HTR-8/SVneo (cell line): ENCODE results near the gene A1CF.
"Not testable (repeated sequence)": the region's sequence is repeated elsewhere in the genome, so short reads cannot be mapped to it uniquely, and the experiment has no call there.

Experiments
- DNase-seq: peaks from one replicate; pipeline ENCODE4 v3.0.0; 2011; ENCODE audit warnings: low spot score, mixed read lengths; ENCODE audit not compliant: insufficient read length
- FAIRE-seq: peaks from 2 replicates; lab custom pipeline; 2011; peaks lifted over from hg19 to GRCh38; lab: Jason Lieb, UNC

The A1CF gene

GRCh38 chr10:50885097-50885859 lies at the start of gene A1CF:
Gene A1CF (minus strand): TSS chr10:50885627. CDS start chr10:50859940, 25,687 bp downstream.
- FAIRE-seq = no peak
- DNase-seq = no peak

DNA sequence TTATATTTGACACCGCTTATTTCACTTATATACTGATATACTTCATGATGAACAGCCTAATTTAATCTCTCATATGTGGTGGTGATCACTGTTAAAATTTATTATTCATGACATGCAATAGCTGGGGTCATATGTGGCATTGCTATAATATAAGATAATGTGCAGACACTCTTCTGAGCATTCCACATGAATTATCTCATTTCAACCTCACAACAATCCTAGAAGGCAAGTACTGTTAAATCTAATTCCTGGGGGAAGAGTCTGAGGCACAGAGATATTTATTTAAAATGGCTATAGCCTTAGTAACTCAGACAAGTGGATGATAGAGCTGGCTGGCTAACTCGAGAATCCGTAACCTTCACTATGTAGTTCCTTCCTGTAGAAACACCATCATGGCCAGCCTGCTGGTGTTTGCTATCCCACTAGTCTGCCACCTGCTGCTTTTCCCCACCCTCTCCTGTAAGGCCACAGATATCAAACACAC lies 46.6 kb upstream of the A1CF start:
- no peak for FAIRE-seq

GRCh38 chr10:50929670-50930069 lies 44.2 kb upstream of the A1CF start:
- FAIRE-seq (no peak), DNase-seq (no peak)

More for the DNA sequence above, 46.6 kb upstream of the A1CF start:
- DNase-seq = no peak

DNA sequence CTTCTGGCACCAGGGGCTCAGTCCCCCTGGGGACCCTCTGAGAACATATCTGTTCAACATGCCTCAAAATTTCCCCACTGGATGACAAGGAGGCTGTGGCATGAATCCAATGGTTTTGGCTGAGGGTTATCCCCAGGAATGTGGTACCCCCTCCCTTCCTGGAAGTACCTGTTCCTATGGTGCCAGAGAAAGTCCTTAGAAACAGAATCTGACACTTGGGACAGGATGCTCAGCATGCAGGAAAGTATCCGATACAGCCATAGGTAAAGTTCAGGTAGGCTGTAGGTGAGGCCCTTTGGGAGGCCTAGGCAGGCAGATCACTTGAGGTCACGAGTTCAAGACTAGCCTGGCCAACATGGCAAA lies 42.7 kb upstream of the A1CF start:
- DNase-seq (no peak), FAIRE-seq (no peak)

DNA sequence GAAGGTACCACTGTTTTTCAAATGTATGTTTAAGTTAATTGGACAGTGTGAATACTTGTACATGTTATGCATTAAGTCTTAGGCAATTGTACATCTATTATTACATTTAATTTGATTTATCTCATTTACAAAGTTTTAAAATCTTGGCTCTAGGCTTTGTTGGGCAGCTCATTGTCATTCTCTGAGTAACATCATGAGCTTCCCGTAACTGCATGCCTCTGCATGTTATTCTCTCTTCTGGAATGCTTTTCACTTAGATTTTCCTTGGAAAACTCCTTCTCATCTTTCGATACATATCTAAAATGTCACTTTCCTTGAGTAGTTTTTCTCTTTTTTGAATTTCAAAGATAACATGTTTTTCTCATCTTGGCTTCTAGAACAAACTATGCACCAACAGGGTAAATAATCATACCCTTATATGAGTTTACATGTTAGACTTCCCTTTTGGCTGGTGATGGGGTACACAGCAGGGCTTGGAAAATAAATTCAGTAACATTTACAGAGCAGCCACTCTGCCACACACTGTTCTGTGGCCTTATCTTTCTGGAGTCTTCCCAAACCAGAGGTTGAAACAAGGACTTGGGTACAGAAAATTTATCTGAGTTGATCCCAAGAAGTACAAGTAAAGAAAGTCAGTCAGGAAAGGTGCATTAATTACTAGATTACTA lies 42.2 kb upstream of the A1CF start:
- FAIRE-seq (no peak), DNase-seq (no peak)

- DNase-seq, FAIRE-seq: not testable (repeated sequence)
Observed at GRCh38 chr10:50923471-50923870, 38.0 kb upstream of the A1CF start.

DNA sequence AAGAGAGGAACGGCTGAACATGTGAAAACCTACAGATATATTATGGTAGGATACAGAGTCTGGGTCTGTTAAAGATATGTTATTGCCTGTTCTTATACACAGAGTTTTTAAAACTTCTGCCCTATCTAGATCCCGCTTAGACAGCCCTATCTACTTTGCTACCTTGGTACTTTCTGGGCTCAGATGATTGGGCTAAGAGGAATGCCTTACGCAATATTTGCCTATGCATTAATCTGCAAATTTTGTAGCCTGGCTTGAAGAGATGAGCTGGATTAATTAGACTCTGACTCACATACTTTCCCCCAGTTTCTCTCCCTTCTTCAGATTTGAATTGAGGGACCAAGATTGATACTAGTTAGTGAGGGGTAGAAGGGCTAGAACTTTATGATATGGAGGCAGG lies 33.6 kb upstream of the A1CF start:
- FAIRE-seq = no peak

DNA sequence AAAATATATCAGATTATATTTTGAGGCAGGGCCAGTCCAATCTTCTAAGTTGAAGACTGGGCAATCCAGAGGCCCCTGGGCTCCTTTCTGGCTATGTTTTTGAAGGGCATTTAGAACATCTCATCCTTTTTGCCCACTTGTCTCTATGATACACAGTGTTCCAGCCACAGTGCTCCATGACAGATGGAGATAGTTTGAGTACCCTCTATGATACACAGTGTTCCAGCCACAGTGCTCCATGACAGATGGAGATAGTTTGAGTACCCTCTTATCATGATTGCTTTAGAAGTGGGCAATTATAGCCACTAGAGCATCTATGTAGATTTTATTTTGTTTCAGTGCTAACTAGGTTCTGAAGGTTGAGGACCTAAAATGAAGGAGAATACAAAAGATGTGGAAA lies 33.1 kb upstream of the A1CF start:
- FAIRE-seq = no peak
- DNase-seq = no peak

More for the DNA sequence above, 33.6 kb upstream of the A1CF start:
- DNase-seq = no peak

DNA sequence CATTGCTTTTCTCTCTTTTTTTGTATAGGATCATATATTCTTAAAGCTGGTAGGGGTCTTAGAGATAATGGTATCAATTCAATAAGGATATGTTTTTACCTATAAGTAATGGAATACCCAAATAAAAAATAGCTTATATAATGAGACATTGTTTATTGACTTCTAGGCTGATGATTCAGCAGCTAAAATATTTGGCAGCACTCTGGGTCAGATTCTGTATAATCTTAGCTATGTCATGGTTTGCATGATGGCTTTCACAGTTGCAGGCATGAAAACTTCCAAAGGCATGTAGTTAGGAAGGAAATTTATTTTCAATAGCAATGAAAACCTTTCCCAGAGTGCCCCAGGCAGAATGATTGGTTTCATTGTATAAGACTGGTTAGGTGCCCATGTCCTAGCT lies 32.1 kb upstream of the A1CF start:
- DNase-seq (no peak), FAIRE-seq (no peak)

DNA sequence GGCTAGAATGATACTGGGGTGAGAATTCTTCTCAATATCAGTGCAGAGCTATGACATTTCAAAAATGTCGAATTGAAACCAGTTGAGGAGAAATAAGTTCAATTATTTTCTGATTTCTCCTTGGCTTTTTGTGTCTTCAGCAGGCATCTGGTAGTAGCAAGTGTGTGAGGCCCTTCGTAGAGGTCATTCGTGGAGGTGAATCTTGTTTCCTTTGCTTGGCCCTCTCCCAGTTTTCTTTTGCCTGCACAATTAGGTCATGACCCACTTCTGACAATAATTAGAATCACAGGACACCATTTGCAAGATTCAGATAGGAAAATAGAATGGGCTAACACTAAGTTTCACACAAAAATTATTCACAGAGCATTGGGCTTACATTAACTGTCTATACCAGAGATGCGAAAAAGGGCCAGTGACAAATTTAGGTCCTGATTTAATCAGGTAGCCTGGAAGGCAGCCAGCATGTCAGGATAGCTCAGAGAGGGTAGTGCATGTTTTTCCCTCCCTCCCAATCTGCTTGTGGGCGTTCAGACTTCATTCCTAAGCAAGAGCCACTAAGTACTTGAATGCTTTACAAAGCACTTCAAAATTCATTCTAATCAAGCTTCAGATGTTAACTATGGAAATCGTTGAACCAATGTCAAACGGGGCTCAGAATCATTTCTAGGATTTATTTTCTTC lies 24.0 kb upstream of the A1CF start:
- DNase-seq (no peak), FAIRE-seq (no peak)

- no peak for FAIRE-seq
Observed at GRCh38 chr10:50908366-50908765, 22.9 kb upstream of the A1CF start.

DNA sequence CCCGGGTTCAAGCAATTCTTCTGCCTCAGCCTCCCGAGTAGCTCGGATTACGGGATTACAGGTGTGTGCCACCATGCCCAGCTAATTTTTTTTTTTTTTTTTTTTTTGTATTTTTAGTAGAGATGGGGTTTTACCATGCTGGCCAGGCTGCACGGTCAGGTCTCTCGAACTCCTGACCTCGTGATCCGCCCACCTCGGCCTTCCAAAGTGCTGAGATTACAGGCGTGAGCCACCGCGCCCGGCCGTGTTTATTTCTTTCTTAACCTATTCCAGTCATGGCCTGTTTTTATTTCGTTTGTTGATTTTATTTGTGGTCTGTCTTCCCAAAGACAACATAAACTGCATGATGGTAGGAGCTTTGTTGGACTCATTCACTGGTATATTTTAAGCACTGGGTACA lies 20.4 kb upstream of the A1CF start:
- not testable (repeated sequence) for FAIRE-seq, DNase-seq

More at GRCh38 chr10:50908366-50908765, 22.9 kb upstream of the A1CF start:
- DNase-seq = no peak

DNA sequence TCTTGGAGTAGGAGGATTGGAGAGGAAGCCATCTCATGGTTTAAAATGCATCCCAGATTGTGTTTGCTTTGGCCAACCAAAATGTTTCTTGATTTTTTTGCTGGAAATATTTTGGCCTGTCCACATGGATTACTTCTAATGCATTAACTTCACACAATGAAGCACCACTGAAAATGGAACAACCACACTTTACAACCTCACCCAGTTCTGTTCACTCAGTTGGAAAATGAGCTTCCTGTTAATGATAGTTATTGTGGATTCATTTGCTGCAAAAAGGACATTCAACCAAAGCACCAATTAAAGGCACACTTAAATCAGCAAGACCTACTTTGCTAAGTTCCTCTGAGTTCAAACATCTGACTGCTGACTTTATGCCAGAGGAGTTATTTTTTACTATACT lies 11.3 kb upstream of the A1CF start:
- DNase-seq (no peak), FAIRE-seq (no peak)

DNA sequence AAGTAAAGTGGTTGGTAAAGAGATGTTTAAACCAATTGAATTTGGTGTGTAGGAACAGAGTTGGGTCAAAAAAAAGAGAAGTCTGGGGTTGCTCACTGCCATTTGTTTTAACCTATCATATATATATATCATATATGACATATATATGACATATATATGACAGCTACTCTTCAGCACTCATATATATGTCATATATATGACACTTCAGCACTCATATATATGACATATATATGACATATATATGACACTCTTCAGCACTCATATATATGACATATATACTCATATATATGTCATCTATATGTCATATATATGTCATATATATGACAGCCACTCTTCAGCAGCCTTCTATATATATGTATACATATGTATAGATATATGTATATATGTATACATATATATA lies 8.9 kb upstream of the A1CF start:
- FAIRE-seq = no peak
- DNase-seq = no peak

DNA sequence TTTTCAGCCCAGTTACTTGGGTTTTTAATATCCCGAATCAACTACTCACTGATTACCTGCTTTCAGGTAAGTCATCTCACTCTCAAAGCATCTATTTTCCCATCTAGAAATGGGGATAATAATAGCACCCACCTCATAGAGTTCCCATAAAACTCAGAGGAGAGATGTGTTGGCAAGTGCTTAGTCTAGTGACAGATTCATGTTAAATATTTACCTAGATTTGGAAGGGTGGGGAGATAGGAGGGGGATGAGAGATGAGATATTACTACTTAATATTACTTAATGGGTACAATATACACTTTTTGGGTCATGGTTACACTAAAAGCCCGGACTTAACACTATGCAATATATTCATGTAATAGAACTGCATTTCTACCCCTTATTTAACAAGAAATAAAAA lies 7.0 kb upstream of the A1CF start:
- DNase-seq (no peak), FAIRE-seq (no peak)

DNA sequence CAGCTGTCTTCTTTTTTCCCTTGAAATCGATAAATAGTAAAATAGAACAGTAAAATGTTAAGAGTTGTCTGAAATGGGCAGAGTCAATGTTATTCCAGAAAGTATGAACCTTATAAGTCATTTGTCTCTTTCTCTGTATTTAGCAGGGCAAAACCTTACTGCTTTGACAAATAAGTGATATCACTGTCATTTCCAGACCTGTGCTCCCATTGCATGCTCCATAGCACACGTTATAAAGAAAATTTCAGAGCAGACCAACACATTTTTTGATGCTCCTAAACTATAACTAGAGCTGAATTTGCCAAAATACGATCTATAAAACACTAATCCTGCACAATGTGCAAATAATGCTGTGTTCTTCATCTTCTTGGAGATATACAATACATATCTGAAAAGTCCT lies 1.1 kb downstream of the A1CF start:
- FAIRE-seq (no peak), DNase-seq (no peak)

GRCh38 chr10:50883629-50884028 lies 1.8 kb downstream of the A1CF start:
- FAIRE-seq = no peak
- no peak for DNase-seq

DNA sequence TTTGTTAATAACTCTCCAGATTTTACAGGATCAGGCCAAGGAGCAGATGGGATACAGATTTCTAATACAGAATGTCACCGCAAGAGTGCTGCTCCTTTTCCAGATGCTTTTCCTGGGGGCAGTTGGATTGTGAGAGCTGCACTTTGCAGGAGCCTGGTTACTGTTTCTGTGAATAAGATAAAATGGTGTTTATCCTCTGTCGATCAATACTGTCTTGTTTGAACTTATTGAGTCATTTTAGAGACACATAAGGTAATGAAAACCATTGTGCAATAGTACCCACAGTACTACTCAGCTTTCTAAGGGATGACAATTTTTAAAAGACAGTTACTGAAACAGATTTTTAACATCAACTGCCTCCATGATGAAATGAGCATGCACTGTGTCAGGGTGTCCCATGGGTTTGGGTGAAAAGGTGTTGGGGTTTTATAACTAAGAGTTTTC lies 2.9 kb downstream of the A1CF start:
- no peak for DNase-seq

DNA sequence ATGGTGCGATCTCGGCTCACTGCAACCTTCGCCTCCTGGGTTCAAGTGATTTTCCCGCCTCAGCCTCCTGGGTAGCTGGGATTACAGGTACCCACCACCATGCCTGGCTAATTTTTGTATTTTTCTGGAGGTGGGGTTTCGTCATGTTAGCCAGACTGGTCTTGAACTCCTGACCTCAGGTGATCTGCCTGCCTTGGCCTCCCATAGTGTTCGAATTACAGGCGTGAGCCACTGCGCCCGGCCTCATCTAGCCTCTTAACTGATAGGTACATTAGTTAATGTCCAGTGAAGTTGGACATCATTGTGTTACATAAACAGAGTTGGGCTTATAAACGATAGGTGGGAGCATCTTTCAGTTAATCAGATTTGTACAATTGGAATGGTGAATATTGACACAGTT lies 4.4 kb downstream of the A1CF start:
- not testable (repeated sequence) for DNase-seq, FAIRE-seq

More for the DNA sequence above, 2.9 kb downstream of the A1CF start:
- FAIRE-seq = no peak

DNA sequence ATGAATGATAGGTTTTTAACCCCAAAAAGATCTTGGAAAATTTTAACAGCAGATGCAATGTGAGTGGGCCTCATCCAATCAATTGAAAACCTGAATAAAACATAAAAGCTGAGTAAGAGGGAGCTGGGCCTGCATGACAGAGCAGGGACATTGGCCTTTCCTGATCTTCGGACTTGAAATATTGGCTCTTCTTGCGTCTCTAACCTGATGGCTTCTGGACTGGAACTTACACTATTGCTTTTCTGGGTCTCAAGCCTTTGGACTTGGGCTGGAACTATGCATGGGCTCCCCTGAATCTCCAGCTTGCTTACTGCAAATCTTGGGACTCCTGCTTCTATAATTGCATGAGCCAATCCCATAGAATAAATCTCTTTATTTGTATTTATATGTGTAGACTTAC lies 9.0 kb downstream of the A1CF start:
- FAIRE-seq = no peak

DNA sequence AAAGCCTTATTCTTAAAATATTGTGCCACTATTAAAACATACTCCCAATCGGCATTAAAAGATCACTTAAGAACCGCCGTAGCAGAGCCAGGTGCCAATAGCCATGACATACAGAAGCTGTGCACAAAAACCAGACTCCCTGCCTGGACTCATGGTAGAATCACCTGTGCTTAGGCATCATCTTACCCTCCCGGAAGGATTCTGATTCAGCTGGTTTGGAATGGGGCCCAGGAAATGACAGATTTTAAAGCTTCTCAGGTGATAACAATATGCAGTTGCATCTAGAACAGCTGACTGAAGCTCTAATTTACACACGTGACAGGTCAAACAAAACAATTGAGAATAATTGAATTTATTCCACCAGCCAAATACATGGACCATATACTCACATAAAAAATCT lies 10.7 kb downstream of the A1CF start:
- FAIRE-seq (no peak), DNase-seq (no peak)

More for the DNA sequence above, 9.0 kb downstream of the A1CF start:
- DNase-seq = no peak
